CD4-positive, alpha-beta T cell treated with Interleukin-12 subunit alpha and Interleukin-12 subunit beta, for 1 hour (primary cell): ENCODE measurements around the gene NOTCH1.

Experiments
- DNase-seq: peaks from one replicate; pipeline ENCODE4 v3.0.0-alpha.2; 2020

The NOTCH1 gene

GRCh38 chr9:136514022-136514714, 31.7 kb downstream of the NOTCH1 start:
- DNase-seq, result no peak

GRCh38 chr9:136513191-136513590, 32.7 kb downstream of the NOTCH1 start:
- no peak for DNase-seq

- DNase-seq, result peak; percentile 38
Measured at GRCh38 chr9:136512651-136513071, 33.2 kb downstream of the NOTCH1 start.

GRCh38 chr9:136511670-136512592, 33.9 kb downstream of the NOTCH1 start:
- no peak for DNase-seq

- no peak for DNase-seq
Measured at GRCh38 chr9:136511144-136511669, 34.6 kb downstream of the NOTCH1 start.

- no peak for DNase-seq
Measured at GRCh38 chr9:136510561-136510960, 35.3 kb downstream of the NOTCH1 start.

- no peak for DNase-seq
Measured at GRCh38 chr9:136509549-136509948, 36.3 kb downstream of the NOTCH1 start.

GRCh38 chr9:136508729-136509500, 36.9 kb downstream of the NOTCH1 start:
- no peak for DNase-seq

- no peak for DNase-seq
Measured at GRCh38 chr9:136507992-136508375, 37.9 kb downstream of the NOTCH1 start.

- DNase-seq, result no peak
Measured at GRCh38 chr9:136507221-136507991, 38.4 kb downstream of the NOTCH1 start.

GRCh38 chr9:136506425-136506824, 39.4 kb downstream of the NOTCH1 start:
- DNase-seq, result no peak

GRCh38 chr9:136505406-136506403, 40.1 kb downstream of the NOTCH1 start:
- no peak for DNase-seq

GRCh38 chr9:136504512-136505348, 41.1 kb downstream of the NOTCH1 start:
- DNase-seq, result no peak

GRCh38 chr9:136502940-136503550, 42.8 kb downstream of the NOTCH1 start:
- no peak for DNase-seq

- no peak for DNase-seq
Measured at GRCh38 chr9:136502196-136502595, 43.7 kb downstream of the NOTCH1 start.

- DNase-seq, result no peak
Measured at GRCh38 chr9:136501686-136502085, 44.2 kb downstream of the NOTCH1 start.

- DNase-seq, result no peak
Measured at GRCh38 chr9:136499935-136500910, 45.6 kb downstream of the NOTCH1 start.
